Measurements from ENCODE around the gene CACNA1C.
A peak's percentile ranks its signal among the peaks of the same experiment; 100 is the strongest.

CACNA1C gene

DNA sequence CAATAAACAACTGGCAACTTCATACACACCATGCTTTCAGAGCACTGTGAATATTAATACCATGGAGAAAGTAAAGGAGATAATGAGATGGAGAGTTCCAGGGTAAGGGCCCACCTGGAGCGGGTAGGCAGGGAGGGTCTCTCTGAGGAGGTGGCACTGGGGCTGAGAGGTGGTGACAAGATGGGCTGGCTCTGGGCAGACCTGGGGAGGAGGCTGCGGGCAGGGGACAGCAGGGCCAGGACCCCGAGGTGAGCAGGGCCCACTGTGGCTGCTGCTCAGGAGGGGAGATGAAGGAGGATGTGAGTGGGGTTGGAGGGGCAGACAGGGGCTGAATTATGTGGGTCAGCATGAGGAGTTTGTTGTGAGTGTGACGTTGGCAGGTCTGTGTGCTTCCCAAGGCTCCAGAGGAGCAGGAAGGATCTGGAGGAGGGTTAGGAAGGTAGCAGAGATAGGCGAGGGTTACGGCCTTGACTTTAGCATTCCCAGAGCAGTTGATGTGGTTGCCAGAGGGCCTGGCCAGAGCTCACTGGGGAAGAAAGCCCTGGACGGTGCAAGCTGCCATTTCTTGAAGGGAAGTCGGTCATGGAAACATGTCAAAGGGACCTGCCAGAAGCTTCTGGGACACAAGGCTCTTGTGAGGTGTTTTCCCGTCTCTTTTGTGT, 88.2 kb downstream of the CACNA1C start:
- DNase-seq (ENCODE audit: low spot score): no peak

DNA sequence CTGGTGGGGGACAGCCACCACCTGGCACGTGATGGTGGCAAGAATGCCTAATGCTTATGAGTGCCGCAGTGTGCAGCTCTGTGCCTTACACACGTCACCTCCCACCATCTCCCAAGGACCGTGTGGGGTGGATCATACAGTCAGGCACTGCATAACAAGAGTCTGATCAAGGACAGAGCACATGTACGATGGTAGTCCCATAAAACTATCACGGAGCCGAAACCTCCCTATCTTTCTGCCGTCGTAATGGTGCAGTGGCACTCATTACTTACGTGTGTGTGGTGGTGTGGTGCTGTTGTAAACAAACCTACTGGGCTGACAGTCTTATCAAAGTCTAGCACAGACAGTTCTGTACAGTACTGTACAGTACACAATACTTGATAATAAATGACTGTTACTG, 89.3 kb downstream of the CACNA1C start:
- no peak for DNase-seq (ENCODE audit: low spot score)

DNA sequence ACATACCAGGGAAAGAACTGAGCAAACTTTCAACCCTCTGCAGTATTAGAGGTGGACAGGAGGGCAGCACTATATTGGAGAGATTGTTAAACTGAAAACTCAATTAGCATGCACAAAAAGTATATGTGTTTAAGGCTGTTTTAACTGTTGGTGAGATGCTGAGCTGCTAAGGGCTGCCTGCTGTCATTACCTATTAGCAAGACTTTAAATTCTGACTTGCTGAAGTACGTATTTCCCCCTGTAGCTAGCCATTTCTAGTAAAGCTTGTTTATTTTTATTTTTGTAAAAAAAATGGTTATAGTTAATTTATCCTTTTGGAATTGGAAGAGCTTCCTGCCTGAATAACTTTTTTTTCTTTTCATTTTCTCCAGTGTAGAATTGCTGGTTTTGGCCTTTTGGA, 92.2 kb downstream of the CACNA1C start:
- no peak for DNase-seq (ENCODE audit: low spot score)

DNA sequence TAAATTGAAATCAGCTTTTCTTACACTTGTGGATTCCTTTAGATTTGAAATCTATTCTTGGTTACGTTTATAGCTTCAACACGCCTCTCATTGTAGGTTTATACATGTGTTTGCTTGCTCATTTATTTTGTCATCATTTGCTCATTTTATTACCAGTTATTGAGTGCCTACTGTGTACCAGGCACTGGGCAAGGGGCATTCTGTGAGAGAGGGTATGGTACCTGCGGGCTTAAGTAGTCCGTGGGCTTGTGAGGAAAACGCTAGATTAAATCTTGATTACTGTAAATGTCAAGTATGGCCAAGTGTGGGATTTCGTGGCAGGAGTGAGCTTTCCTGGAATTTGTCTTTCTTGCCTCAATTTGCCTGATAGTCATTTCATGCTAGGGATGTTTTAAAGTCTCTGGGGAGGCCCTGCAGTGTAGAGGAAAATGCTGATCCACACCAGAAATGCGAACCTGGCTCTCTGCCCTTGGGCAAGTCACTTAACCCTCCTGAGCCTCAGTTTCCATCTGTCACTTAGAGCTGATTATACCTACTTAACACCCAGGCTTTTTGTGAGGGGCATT, 92.7 kb downstream of the CACNA1C start:
- no peak for DNase-seq (ENCODE audit: low spot score)

DNA sequence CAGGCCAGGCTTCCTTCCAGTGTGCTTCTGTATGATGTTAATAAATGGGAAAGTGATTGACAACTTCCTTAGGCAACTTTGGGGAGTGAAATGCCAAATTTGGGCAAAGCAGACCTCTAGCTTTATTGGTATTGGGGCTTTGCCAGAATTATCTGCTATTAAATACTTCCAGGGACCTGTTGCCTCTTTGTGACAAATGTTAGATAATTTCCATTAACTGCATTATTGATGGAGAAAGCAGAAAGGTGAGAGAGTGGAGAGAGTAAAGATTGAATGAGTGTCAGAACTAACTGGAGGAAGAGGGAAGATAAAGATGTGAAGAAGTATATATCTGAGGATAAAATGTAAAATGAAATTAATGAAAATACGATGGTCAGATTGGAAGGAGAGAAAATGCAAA, 94.5 kb downstream of the CACNA1C start:
- DNase-seq (ENCODE audit: low spot score): no peak

DNA sequence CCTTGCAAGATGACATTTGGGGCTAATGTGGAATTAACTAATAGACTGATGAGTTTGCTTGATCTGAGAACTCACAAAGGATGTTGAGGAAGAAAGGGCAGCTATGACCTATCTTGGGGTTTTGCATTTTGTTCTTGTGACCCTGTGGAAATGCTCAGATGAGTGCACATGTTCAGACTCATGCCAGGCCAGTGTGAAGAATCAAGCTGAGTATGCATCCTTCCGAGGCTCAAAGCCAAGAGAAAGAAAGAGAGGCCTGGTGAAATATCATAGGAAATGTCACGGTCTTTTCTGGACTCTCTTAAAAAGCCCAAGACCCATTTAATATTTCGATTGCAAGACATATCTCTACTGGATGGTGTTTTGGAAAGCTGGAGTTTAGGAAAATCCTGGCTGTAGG, 96.3 kb downstream of the CACNA1C start:
- DNase-seq (ENCODE audit: low spot score): no peak

DNA sequence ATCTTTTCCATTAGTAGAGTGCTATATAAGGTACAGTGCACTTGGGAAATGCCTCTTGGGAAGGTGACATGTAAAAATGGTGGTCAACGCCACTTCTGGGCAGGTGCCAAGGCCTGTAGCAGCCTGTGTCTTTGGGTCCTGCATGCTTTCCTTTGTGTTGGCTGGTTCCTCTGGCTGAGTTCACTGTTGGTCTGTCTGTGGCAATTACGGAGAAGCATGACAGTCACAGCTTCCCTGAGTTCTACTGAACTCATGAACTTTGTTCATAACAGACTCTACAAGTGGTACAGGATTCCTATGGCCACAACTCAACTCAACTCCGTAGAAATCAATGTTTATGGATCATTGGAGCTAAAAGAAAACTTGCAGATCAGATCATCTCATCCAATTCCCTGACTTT, 98.0 kb downstream of the CACNA1C start:
- no peak for DNase-seq (ENCODE audit: low spot score)

DNA sequence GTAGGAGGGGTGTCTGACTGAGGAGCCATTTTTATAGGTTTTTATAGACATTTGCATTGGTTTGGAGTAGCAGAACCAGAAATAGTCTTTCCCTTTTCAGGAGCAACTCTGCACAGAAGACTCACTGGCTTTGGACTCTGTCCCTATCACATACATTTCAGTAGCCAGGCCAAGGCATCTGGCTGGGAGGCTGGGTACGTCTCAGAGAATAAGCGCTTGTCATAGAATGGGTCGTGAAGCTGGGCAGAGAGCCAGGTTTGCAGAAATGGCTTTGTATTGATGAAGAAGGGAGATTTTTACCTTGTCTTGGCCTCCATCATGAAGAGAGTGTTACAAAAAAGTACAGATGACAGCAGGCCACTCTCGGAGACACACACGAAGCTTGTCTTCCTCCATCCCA, 98.6 kb downstream of the CACNA1C start:
- DNase-seq (ENCODE audit: low spot score): no peak

DNA sequence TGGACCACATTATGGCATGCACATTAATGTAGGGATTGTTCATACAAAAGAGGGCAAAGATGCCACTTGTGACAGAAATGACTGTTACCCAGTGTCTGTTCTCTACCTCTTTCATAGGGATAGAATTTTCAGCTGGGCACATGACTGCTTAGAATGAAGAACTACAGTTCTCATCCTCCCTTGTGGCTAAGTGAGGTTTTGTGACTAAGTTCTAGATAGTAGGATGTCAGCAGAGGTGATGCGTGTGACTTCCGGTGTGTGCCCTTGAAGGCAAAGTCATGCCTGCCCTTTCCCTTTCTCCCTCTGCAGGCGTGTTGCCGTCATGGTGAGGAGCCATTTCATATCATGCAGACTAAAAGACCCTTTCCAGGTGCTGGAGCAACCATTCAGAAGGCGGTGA, 99.3 kb downstream of the CACNA1C start:
- DNase-seq (ENCODE audit: low spot score): no peak

DNA sequence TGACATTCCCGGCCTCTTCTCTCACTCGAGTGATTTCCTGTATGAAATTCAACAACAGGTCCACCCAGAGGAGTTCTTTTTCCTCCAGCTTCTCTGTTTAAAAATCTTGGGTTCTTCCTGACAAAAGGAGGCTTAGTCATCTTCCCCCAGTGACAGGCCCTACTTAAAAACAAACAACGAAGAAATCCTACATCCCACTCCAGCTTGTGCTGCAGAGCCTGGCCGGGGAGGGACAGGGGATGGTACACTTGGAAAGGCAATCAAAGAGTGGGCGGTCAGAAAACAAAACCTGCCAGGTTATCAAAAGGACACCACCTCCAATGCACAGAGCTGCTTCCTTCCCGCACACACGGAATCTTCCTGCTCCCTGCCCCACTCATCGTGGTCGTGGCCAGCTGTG, 101.3 kb downstream of the CACNA1C start:
- DNase-seq (ENCODE audit: low spot score): no peak

DNA sequence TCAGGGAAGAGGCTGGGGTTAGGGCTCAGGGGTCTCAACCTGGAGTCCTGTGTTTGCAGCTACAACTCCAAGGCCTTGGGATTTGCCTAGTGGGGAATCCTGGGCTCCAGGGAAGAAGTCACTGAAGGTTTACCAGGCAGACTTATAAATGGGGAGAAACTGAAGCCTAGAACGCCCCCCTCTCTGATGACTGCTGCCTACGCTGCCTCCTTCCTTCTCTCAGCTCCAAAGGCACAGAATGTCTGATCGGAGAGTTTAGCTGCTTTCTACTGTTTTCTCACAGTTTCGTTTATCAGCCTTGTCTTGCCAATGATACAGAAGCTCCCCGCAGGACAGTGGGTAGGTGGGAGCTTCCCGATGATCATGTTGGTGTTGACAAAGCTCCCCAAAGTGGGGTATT, 101.7 kb downstream of the CACNA1C start:
- peak; percentile 30 for DNase-seq (ENCODE audit: low spot score)

DNA sequence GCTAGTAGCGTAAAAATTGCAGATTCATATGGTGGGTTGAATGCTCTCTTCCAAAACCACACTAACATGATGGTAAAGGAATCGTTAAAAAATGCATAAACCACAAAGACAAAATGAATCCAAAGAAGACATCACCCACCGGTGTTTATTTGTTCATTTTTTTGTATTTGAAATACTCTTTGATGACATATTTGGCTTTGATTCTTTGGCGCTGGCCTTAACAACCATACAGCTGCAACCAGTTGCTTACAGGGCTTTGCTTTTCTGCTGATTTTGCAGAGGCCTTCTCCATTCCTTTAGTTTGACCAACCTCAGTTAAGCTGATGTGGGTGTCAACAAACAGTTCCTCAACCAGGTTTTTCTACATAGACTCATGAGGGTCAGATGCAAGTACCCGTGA, 103.5 kb downstream of the CACNA1C start:
- no peak for DNase-seq (ENCODE audit: low spot score)

DNA sequence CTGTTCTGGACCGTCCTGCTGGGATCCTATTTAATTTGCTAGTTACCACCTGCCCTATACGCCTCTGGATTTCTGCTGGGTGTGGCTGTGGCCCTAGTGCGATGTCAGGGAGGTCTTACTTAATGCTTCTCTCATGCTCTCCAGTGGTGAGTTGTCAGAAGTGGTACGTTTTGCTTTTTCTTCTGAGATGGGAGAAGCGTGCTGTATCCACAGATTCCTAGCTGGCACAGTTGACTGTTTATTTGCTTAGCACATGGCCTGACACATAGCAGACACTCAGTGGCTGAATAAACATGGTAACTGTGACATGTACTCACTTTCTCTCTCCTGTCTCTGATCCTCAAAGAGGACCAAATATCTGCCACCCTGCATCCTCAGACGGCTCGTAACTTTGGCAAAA, 107.3 kb downstream of the CACNA1C start:
- no peak for DNase-seq (ENCODE audit: low spot score)

DNA sequence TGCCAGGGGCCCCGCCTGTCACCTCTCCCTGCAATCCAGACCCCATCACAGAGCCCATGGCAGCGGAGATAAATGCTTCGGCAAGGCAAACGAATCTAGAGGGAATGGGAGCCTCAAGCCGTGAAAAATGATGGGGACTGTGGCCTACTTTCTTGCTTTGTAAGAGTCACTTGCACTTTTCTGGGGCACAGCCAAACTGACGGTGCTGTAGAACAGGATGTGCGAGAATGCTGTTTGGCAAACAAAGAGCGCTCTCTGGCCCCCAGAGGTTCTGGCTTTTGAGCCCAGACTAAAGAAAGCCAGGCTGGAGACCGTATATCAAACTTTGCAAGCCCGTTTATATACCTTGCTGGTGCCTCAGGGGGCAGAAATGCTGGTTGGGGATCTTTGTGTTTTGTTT, 108.7 kb downstream of the CACNA1C start:
- no peak for DNase-seq (ENCODE audit: low spot score)

DNA sequence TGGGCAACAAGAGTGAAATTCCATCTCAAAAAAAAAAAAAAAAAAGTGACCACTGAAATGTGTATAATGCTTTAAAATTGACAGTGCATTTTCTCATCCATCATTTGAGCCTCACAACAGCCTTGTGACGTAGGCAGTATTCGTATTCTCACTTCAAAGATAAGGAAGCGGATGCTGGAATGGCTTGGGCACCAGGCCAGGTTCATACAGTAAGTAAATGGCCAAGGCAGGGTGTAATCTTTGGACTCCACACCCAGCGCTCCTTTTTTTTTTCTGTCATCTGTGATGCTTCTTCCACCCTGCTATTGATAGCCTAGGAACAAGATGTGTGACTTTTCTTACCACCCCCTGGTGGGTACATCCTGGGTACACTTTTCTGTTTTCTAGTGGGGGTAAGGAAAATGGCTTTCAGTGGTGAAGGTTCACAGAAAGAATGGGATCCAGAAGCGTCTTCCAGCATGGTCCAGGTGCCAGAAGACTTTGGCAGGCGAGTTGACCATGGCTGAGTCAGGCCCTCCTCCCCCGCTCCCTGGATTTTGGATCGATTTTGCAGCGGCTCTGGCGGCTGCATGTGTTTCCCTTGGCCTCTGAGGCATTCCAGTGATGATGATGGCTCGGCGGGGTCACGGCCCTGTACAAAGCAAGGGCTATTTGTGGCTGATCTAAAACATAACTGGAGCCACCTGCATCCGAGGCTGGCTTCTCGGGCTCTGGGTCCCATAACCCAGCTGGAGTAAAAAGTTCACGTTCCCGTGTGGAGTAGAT, 110.6 kb downstream of the CACNA1C start:
- peak; percentile 35 for DNase-seq (ENCODE audit: low spot score)

DNA sequence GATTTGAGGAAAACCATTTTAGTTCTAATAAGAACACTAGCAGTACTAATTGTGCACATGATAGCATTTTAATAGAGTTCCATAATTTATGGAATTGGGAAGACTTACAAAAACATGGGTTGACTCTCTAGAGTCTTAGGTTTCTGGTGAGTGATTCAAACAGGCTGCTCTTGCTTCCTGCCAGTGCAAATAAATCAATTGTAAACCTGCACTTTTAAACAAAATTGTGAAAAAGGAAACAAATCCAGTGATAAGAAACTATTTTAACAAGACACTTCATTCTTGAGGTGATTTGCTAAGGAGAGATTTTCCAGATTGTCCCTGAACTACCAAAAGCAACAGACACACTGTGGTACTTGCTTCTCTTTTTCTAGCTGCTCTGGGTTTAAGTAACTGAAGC, 112.2 kb downstream of the CACNA1C start:
- no peak for DNase-seq (ENCODE audit: low spot score)

DNA sequence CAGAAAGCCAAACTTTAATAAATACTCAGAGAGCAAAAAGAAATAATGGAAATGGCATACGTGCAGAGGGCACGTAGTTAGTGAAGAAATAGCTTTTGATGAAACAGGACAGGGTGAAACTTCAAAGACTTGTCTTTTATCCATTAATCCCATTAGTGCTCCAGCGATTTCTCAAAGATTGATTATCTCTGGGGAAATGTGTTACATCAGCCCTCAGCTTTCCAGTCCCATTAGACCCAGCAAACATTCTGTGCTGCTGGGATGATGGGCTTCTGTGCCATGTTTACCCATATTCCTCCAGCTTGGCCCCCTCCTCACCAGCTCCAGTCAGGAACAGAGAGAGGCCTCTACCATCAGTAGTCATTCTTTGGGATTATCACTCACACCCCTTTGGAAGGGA, 113.1 kb downstream of the CACNA1C start:
- DNase-seq (ENCODE audit: low spot score): no peak

DNA sequence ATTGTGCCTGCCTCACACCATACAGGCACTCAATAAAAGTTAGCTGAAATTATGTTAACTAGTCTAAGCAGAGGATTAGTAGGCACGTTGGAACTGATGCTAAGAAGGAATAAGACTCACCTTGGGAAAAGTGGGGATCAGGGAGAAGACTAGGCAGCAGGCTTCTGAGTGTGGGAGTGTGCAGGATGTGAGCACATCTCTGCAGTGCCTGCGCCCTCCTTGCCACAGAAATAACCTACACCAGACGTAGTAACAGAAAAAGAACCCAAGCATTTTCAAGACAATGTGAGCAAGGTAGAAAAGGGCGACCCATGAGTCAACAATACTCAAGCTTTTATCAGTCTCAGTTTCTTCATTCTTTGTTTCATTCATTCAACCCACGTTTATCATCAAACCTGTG, 113.9 kb downstream of the CACNA1C start:
- peak; percentile 63 for DNase-seq (ENCODE audit: low spot score)

DNA sequence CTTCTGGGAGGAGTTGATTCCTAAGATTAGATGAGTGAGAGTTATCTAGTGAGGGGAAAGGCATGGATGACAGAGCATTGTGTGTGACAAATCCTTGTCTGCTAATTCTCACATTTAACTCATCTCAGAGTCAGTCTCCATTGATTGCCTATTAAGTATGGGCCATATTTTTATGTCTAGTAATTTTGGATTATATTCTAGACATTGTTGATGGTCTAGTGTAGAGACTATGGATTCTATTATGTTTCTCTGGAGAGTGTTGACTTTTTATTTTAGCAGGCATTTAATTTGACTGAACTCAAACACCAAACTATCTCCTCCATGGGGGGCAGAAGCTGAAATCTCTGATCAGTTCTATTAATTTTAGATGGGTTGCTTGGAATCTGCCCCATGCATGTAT, 114.4 kb downstream of the CACNA1C start:
- no peak for DNase-seq (ENCODE audit: low spot score)

DNA sequence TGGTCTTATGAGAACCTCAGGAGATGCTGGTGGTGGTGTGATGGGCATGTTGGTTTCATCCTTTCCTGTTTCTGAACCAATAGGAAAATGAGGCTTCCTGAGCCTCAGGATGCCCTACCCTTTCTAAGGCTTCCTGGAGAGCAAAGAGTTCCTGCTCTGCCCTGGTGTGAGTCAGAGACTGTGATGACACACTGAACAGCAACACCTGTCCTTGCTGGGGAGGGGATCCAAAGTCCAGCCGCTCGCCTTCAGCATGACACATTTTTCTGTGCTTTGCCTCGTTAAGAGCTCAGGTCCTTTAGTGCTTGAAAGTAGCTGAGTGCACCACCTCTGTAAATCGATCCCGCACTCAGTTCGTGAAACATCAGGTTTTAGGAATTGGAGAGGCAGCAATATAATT, 116.0 kb downstream of the CACNA1C start:
- no peak for DNase-seq (ENCODE audit: low spot score)

DNA sequence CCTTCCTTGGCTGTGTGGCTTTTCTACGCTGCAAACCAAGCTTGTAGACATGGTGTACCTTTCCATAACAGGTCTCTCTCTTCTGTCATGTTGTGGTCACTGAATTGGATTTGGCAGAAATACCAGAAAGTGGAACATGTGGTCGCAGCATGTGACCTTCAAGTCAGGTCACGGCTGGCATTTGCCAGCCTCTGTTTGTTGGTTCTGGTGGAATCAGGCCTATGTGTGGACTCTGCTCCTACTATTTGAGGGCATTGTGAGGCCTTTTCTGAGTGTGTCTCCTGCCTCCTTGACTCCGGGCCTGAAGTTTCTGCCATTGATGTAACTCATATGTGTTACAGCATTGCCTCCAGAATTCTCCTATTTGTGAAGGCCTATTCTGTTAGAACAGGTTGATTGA, 116.7 kb downstream of the CACNA1C start:
- no peak for DNase-seq (ENCODE audit: low spot score)

DNA sequence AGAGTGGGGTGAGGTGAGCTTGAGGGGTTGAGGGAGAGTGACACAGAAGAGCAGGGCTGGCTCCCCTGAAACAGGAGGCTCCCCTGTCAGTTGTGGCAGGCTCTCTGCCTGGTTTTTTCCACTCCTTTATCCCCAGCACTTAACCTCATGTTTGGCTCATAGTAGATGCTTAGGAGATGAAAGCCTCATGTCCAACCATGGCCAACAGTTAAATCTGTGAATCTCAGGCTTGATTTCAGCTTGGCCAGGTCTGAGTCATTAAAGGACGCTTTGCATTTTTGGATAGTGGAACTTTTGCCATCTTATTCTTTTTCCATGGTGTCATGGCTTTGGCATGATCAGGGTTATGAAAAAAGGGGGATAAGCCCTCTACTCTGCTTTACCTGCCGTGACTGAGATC, 117.2 kb downstream of the CACNA1C start:
- DNase-seq (ENCODE audit: low spot score): no peak

DNA sequence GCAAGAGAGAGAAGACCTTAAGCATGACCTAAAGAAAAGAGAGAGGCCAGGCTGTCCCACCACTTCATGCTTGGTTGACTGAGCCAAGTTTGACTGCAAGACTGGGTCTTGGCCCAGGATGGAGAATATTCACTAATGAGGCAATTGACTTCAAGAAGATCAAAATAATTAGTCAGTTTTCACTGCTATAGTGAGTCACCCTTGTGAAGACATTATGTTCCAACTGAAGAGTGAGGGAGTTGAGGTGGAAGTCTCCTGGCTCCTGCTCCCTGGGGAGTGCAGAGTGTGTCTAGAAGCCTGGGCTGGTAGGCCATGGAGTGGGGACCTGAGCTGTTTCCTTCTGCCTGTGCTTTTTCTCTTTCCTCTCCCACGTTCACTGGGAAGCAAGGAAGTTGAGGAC, 117.6 kb downstream of the CACNA1C start:
- DNase-seq (ENCODE audit: low spot score): no peak

All from putamen (tissue), 1 donor.